H9 (cell line): ENCODE measurements around the gene TMEM171. TPM values are rescaled to one million over a fixed set of nuclear protein-coding genes. Genes with fewer than 3 reads are reported as not detected.

ENCODE experiments used
- DNase-seq: peaks from one replicate; pipeline ENCODE4 v3.0.0-alpha.2; 2017
- H2AFZ ChIP-seq: one replicate; pipeline ENCODE4 v1.6.1; 2013; ENCODE audit warnings: mild to moderate bottlenecking, low read length, control low read depth, moderate library complexity
- H2AK5ac ChIP-seq: 2 replicates; pipeline ENCODE4 v1.6.1; 2013; ENCODE audit warnings: low read length, control low read depth, mixed read lengths; ENCODE audit not compliant: insufficient read length
- H2BK120ac ChIP-seq: one replicate; pipeline ENCODE4 v1.6.1; 2013; ENCODE audit warnings: low read depth, mild to moderate bottlenecking, low read length, control low read depth, inconsistent platforms; ENCODE audit not compliant: poor library complexity, severe bottlenecking
- H2BK12ac ChIP-seq: 2 replicates; pipeline ENCODE4 v1.6.1; 2013; ENCODE audit warnings: low read length, control low read depth, mixed read lengths, low read depth; ENCODE audit not compliant: insufficient read length
- H2BK15ac ChIP-seq: 2 replicates; pipeline ENCODE4 v1.6.1; 2013; ENCODE audit warnings: low read depth, low read length, control low read depth
- H2BK20ac ChIP-seq: one replicate; pipeline ENCODE4 v1.6.1; 2013; ENCODE audit warnings: low read depth, mild to moderate bottlenecking, low read length, control low read depth, inconsistent platforms; ENCODE audit not compliant: poor library complexity, severe bottlenecking
- H2BK5ac ChIP-seq: 2 replicates; pipeline ENCODE4 v1.6.1; 2013; ENCODE audit warnings: low read length, control low read depth, mixed read lengths; ENCODE audit not compliant: insufficient read length
- H3K14ac ChIP-seq: 2 replicates; pipeline ENCODE4 v1.6.1; 2013; ENCODE audit warnings: low read length, control low read depth; ENCODE audit not compliant: insufficient read depth
- H3K18ac ChIP-seq: 2 replicates; pipeline ENCODE4 v1.6.1; 2013; ENCODE audit warnings: low read depth, mild to moderate bottlenecking, mixed read lengths, low read length, control low read depth; ENCODE audit not compliant: insufficient read length
- H3K23ac ChIP-seq: 2 replicates; pipeline ENCODE4 v1.6.1; 2013; ENCODE audit warnings: low read length, control low read depth, mixed read lengths, low read depth; ENCODE audit not compliant: insufficient read length
- H3K23me2 ChIP-seq: 2 replicates; pipeline ENCODE4 v1.6.1; 2013; ENCODE audit warnings: low read depth, mild to moderate bottlenecking, mixed read lengths, low read length, control low read depth; ENCODE audit not compliant: insufficient read length, poor library complexity, severe bottlenecking
- H3K27ac ChIP-seq: 2 replicates; pipeline ENCODE4 v1.5.1; 2013; ENCODE audit warnings: low read length, control low read depth, mixed read lengths, low read depth; ENCODE audit not compliant: insufficient read length
- H3K27me3 ChIP-seq: 2 replicates; pipeline ENCODE4 v1.6.1; 2013; ENCODE audit warnings: low read length, control low read depth, inconsistent platforms; ENCODE audit not compliant: insufficient read depth
- H3K4ac ChIP-seq: 2 replicates; pipeline ENCODE4 v1.6.1; 2013; ENCODE audit warnings: low read depth, mild to moderate bottlenecking, control low read depth, inconsistent platforms, low read length, moderate library complexity
- H3K4me1 ChIP-seq: 2 replicates; pipeline ENCODE4 v1.6.1; 2013; ENCODE audit warnings: low read length, control low read depth, inconsistent platforms; ENCODE audit not compliant: insufficient read depth
- H3K4me2 ChIP-seq: 2 replicates; pipeline ENCODE4 v1.6.1; 2013; ENCODE audit warnings: low read length, control low read depth, mixed read lengths; ENCODE audit not compliant: insufficient read length, insufficient read depth
- H3K56ac ChIP-seq: 2 replicates; pipeline ENCODE4 v1.6.1; 2013; ENCODE audit warnings: low read depth, mild to moderate bottlenecking, mixed read lengths, low read length, control low read depth; ENCODE audit not compliant: insufficient read length
- H3K79me1 ChIP-seq: 2 replicates; pipeline ENCODE4 v1.6.1; 2013; ENCODE audit warnings: low read depth, mild to moderate bottlenecking, moderate library complexity, low read length, control low read depth, inconsistent platforms; ENCODE audit not compliant: insufficient read depth, poor library complexity, severe bottlenecking
- H3K79me2 ChIP-seq: 2 replicates; pipeline ENCODE4 v1.6.1; 2013; ENCODE audit warnings: low read length, control low read depth, inconsistent platforms; ENCODE audit not compliant: insufficient read depth
- H3K9ac ChIP-seq: 2 replicates; pipeline ENCODE4 v1.6.1; 2013; ENCODE audit warnings: low read length, control low read depth, mixed read lengths; ENCODE audit not compliant: insufficient read length; ENCODE audit errors: extremely low read depth
- H3K9me3 ChIP-seq: one replicate; pipeline ENCODE4 v1.6.1; 2013; ENCODE audit warnings: low read depth, low read length, inconsistent platforms; ENCODE audit not compliant: control insufficient read depth
- H3T11ph ChIP-seq: one replicate; pipeline ENCODE4 v1.6.1; 2013; ENCODE audit warnings: mild to moderate bottlenecking, low read length, control low read depth, inconsistent platforms
- H4K20me1 ChIP-seq: one replicate; pipeline ENCODE4 v1.6.1; 2013; ENCODE audit not compliant: control insufficient read depth, insufficient read length, insufficient read depth
- H4K5ac ChIP-seq: 2 replicates; pipeline ENCODE4 v1.6.1; 2013; ENCODE audit warnings: low read depth, mild to moderate bottlenecking, mixed read lengths, low read length, control low read depth; ENCODE audit not compliant: insufficient read length
- H4K8ac ChIP-seq: replicated peaks from 2 replicates; pipeline ENCODE4 v1.6.1; 2013; ENCODE audit warnings: low read length, control low read depth, mixed read lengths, low read depth; ENCODE audit not compliant: insufficient read length
- H4K91ac ChIP-seq: 2 replicates; pipeline ENCODE4 v1.6.1; 2013; ENCODE audit warnings: low read depth, mild to moderate bottlenecking, moderate library complexity, mixed read lengths, low read length, control low read depth; ENCODE audit not compliant: insufficient read length
- H3K27ac Mint-ChIP-seq, 3 experiments: 2 replicates in 2 of 3; 3 replicates in 1 of 3; pipeline ENCODE4 v1.8.0; 2020 to 2021; ENCODE audit warnings: mixed read lengths in 3 of 3, mild to moderate bottlenecking in 1 of 3, moderate library complexity in 1 of 3
- H3K27me3 Mint-ChIP-seq: 2 replicates; pipeline ENCODE4 v1.8.0; 2021; ENCODE audit warnings: low read depth, mild to moderate bottlenecking, moderate library complexity, mixed read lengths
- H3K36me3 Mint-ChIP-seq, 3 experiments: 2 replicates in 2 of 3; 3 replicates in 1 of 3; pipeline ENCODE4 v1.8.0; 2020 to 2021; ENCODE audit warnings: low read depth in 3 of 3, mixed read lengths in 3 of 3; ENCODE audit not compliant: insufficient read depth in 1 of 3
- H3K4me1 Mint-ChIP-seq, 2 experiments: 2 replicates each; pipeline ENCODE4 v1.8.0; 2020; ENCODE audit warnings: mixed read lengths in 2 of 2
- H3K4me3 Mint-ChIP-seq, 2 experiments: 2 replicates in 1 of 2; 3 replicates in 1 of 2; pipeline ENCODE4 v1.8.0; 2020 to 2021; ENCODE audit warnings: mild to moderate bottlenecking in 2 of 2, mixed read lengths in 2 of 2, moderate library complexity in 1 of 2
- H3K9me3 Mint-ChIP-seq, 2 experiments: 2 replicates in 1 of 2; 3 replicates in 1 of 2; pipeline ENCODE4 v1.8.0; 2020; ENCODE audit warnings: mild to moderate bottlenecking in 2 of 2, mixed read lengths in 2 of 2, moderate library complexity in 1 of 2
- WGBS: extraction: QIAGEN DNeasy Blood & Tissue Kit; methylation state at CpG from one replicate; pipeline ENCODE4 v1.1.7; 2013; ENCODE audit warnings: missing lambda C conversion rate, low lambda C conversion rate, mixed read lengths; ENCODE audit not compliant: insufficient read length; ENCODE audit errors: extremely low coverage; 5-methylcytosine and 5-hydroxymethylcytosine counted together
- total RNA-seq: library from RNA; stranded (reverse); gene quantifications from 2 replicates; pipeline ENCODE4 v1.2.1, GENCODE V29; 2021
- TF ChIP-seq, protein P1 (sequence below): fragments of 200-600 bp; sonication (generic); conservative IDR thresholded peaks from 3 replicates; pipeline ENCODE4 v1.8.0; 2021; ENCODE audit warnings: antibody characterized with exemption, mild to moderate bottlenecking

Gene TMEM171
- total RNA-seq, 1 experiment from 2014 or later: 0.42 TPM

DNA sequence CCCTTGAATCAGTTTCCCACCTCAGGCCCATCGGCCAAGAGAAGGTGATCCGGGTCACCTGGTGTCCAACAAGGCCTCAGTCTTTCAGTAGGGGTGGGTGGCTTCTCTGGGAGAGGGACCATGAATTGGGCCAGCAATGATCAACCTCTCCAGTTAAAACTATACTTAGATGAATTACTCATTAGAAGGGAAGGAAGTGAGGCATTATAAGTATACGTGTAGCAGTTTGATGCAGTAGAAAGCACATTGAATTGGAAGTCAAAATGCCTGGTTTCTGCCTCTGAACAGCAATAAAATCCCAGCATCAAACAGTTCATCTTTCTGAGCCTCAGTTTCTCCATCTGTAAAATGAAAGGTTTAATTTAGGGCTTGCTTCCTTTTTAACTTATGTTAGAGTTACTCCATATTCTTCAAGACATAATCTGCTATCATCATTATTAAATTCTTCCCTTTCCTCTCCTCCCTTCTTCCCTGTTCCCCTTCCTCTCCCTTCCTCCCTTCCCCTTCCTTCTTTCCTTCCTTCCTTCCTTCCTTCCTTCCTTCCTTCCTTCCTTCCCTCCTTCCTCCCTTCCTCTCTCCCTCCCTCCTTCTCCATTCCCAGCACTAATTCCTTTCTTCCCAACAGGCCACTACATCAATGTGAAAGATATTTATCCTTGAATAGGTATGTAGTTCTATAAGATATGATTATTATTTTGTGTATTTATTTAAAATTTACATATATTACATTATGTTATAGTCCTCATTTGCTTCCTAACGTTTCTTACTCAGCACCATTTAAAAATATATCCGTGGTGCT is 34.0 kb downstream of the TMEM171 start:
- H3K18ac ChIP-seq: no peak overlapping the region
- H3K9me3 ChIP-seq: no peaks in the 10 kb centered on the region
- H2BK12ac ChIP-seq: no peak overlapping the region
- H2BK5ac ChIP-seq: no peak overlapping the region
- Mint-ChIP-seq H3K36me3 (no peaks in the 10 kb centered on the region), H3K9me3 (no peaks in the 10 kb centered on the region), H3K4me3 (no peak overlapping the region), H3K27ac (no peak overlapping the region; a peak in 2 of 7 replicates), H3K27me3 (peaks cover 4% of the 10 kb centered on the region; the same call in 1 of the 2 replicates), H3K4me1 (peaks cover 8 to 11% of the 10 kb centered on the region in 2 experiments; a peak in 3 of 4 replicates)
- no CpG with 5 or more reads among the region's 5 CpGs for WGBS
- H3K79me2 ChIP-seq: no peaks in the 10 kb centered on the region
- no peak overlapping the region for H3K4me2 ChIP-seq
- no peak overlapping the region for H3K27ac ChIP-seq
- no peak overlapping the region for H3K14ac ChIP-seq
- no peaks in the 10 kb centered on the region for H3K4me1 ChIP-seq
- H2BK120ac ChIP-seq: no peak overlapping the region
- no peaks in the 10 kb centered on the region for H3K79me1 ChIP-seq
- H2AK5ac ChIP-seq: no peak overlapping the region
- no peak overlapping the region for H2BK15ac ChIP-seq
- H2BK20ac ChIP-seq: no peak overlapping the region
- no peak overlapping the region for H3T11ph ChIP-seq
- H2AFZ ChIP-seq: no peak overlapping the region
- H4K8ac ChIP-seq: no peak overlapping the region
- no peak overlapping the region for H3K4ac ChIP-seq
- DNase-seq: no peak
- H3K23me2 ChIP-seq: no peaks in the 10 kb centered on the region
- H4K5ac ChIP-seq: no peak overlapping the region
- TF ChIP-seq, protein P1, sequence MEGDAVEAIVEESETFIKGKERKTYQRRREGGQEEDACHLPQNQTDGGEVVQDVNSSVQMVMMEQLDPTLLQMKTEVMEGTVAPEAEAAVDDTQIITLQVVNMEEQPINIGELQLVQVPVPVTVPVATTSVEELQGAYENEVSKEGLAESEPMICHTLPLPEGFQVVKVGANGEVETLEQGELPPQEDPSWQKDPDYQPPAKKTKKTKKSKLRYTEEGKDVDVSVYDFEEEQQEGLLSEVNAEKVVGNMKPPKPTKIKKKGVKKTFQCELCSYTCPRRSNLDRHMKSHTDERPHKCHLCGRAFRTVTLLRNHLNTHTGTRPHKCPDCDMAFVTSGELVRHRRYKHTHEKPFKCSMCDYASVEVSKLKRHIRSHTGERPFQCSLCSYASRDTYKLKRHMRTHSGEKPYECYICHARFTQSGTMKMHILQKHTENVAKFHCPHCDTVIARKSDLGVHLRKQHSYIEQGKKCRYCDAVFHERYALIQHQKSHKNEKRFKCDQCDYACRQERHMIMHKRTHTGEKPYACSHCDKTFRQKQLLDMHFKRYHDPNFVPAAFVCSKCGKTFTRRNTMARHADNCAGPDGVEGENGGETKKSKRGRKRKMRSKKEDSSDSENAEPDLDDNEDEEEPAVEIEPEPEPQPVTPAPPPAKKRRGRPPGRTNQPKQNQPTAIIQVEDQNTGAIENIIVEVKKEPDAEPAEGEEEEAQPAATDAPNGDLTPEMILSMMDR: no peak
- no peak overlapping the region for H4K91ac ChIP-seq
- no peak overlapping the region for H3K23ac ChIP-seq
- no peaks in the 10 kb centered on the region for H4K20me1 ChIP-seq
- no peak overlapping the region for H3K9ac ChIP-seq
- no peak overlapping the region for H3K56ac ChIP-seq
- no peaks in the 10 kb centered on the region for H3K27me3 ChIP-seq
